SK-N-SH treated with all-trans-retinoic acid at 6 μM for 48 hours (cell line): ENCODE measurements around the gene PPM1G.
A peak's percentile ranks its signal among the peaks of the same experiment; 100 is the strongest.

Source experiments
- ATAC-seq: fragments of 200-7000 bp; cut with Tn5 transposase; 3 replicates; pipeline ENCODE4 v1.9.1; 2020; ENCODE audit warnings: mild to moderate bottlenecking, moderate library complexity
- ARNTL ChIP-seq: fragments of 450-650 bp; formaldehyde crosslinking; IDR thresholded peaks from 2 replicates; pipeline ENCODE4 v1.5.0; 2020; ENCODE audit warnings: low read depth, mild to moderate bottlenecking, moderate library complexity, borderline replicate concordance
- BACH2 ChIP-seq: fragments of 250-450 bp; sonication (Bioruptor Pico); IDR thresholded peaks from 2 replicates; pipeline ENCODE4 v1.9.0; 2021; ENCODE audit warnings: mild to moderate bottlenecking, borderline replicate concordance
- CREB5 ChIP-seq: fragments of 250-450 bp; sonication (Bioruptor Pico); IDR thresholded peaks from 2 replicates; pipeline ENCODE4 v1.5.1; 2020; ENCODE audit warnings: low read depth, mild to moderate bottlenecking, moderate library complexity
- CSDC2 ChIP-seq: fragments of 250-450 bp; sonication (Bioruptor Pico); IDR thresholded peaks from 2 replicates; pipeline ENCODE4 v1.5.0; 2020; ENCODE audit warnings: mild to moderate bottlenecking, moderate library complexity
- CSRNP3 ChIP-seq: fragments of 250-450 bp; sonication (Bioruptor Pico); IDR thresholded peaks from 2 replicates; pipeline ENCODE4 v1.5.1; 2021; ENCODE audit warnings: mild to moderate bottlenecking, moderate library complexity
- ESRRG ChIP-seq: fragments of 250-450 bp; sonication (Bioruptor Pico); IDR thresholded peaks from 2 replicates; pipeline ENCODE4 v1.6.1; 2021; ENCODE audit warnings: mild to moderate bottlenecking
- GLIS3 ChIP-seq: fragments of 250-450 bp; sonication (Bioruptor Pico); IDR thresholded peaks from 2 replicates; pipeline ENCODE4 v1.5.0; 2020; ENCODE audit warnings: mild to moderate bottlenecking, moderate library complexity
- ISL1 ChIP-seq: fragments of 250-450 bp; sonication (Bioruptor Pico); IDR thresholded peaks from 2 replicates; pipeline ENCODE4 v2.1.2; 2022; ENCODE audit warnings: mild to moderate bottlenecking, moderate library complexity
- OSR1 ChIP-seq: fragments of 250-450 bp; sonication (Bioruptor Pico); IDR thresholded peaks from 2 replicates; pipeline ENCODE4 v1.8.0; 2022; ENCODE audit warnings: moderate library complexity, mild to moderate bottlenecking, inconsistent platforms
- PATZ1 ChIP-seq: fragments of 250-450 bp; sonication (Bioruptor Pico); IDR thresholded peaks from 2 replicates; pipeline ENCODE4 v1.8.0; 2020; ENCODE audit warnings: mild to moderate bottlenecking, moderate library complexity, borderline replicate concordance
- POU6F1 ChIP-seq: fragments of 250-450 bp; sonication (Bioruptor Pico); IDR thresholded peaks from 2 replicates; pipeline ENCODE4 v1.8.0; 2021; ENCODE audit warnings: low read depth, mild to moderate bottlenecking, moderate library complexity, borderline replicate concordance
- PPARA ChIP-seq: fragments of 250-450 bp; sonication (Bioruptor Pico); IDR thresholded peaks from 2 replicates; pipeline ENCODE4 v1.5.0; 2020; ENCODE audit warnings: mild to moderate bottlenecking, borderline replicate concordance
- RARB ChIP-seq: fragments of 250-450 bp; sonication (Bioruptor Pico); IDR thresholded peaks from 2 replicates; pipeline ENCODE4 v1.8.0; 2021; ENCODE audit warnings: mild to moderate bottlenecking, moderate library complexity
- SNAI2 ChIP-seq: fragments of 250-450 bp; sonication (Bioruptor Pico); IDR thresholded peaks from 2 replicates; pipeline ENCODE4 v1.5.0; 2020; ENCODE audit warnings: mild to moderate bottlenecking, moderate library complexity
- TOX ChIP-seq: fragments of 250-450 bp; sonication (Bioruptor Pico); IDR thresholded peaks from 2 replicates; pipeline ENCODE4 v1.8.0; 2021; ENCODE audit warnings: mild to moderate bottlenecking, moderate library complexity, borderline replicate concordance
- ZC3H10 ChIP-seq: fragments of 250-450 bp; sonication (Bioruptor Pico); IDR thresholded peaks from 2 replicates; pipeline ENCODE4 v1.5.1; 2021; ENCODE audit warnings: mild to moderate bottlenecking, moderate library complexity
- ZFP30 ChIP-seq: fragments of 450-650 bp; formaldehyde crosslinking; IDR thresholded peaks from 2 replicates; pipeline ENCODE4 v1.5.0; 2022; ENCODE audit warnings: mild to moderate bottlenecking, moderate library complexity
- ZNF565 ChIP-seq: fragments of 450-650 bp; formaldehyde crosslinking; conservative IDR thresholded peaks from 2 replicates; pipeline ENCODE4 v1.5.0; 2020; ENCODE audit warnings: low read depth, mild to moderate bottlenecking, moderate library complexity
- ZNF70 ChIP-seq: fragments of 450-650 bp; formaldehyde crosslinking; IDR thresholded peaks from 2 replicates; pipeline ENCODE4 v1.5.0; 2020; ENCODE audit warnings: mild to moderate bottlenecking, moderate library complexity
- ZNF8 ChIP-seq: fragments of 450-650 bp; formaldehyde crosslinking; IDR thresholded peaks from 2 replicates; pipeline ENCODE4 v1.5.0; 2020; ENCODE audit warnings: mild to moderate bottlenecking, moderate library complexity

PPM1G gene

GRCh38 chr2:27431395-27431794, 22.0 kb upstream of the PPM1G start:
- TF ChIP-seq ZNF565 (no peak), ARNTL (no peak), POU6F1 (CRISPR knock-in tag) (no peak), CREB5 (CRISPR knock-in tag) (no peak), PPARA (CRISPR knock-in tag) (no peak), ZC3H10 (CRISPR knock-in tag) (no peak), RARB (CRISPR knock-in tag) (no peak), GLIS3 (CRISPR knock-in tag) (no peak), PATZ1 (no peak), ESRRG (CRISPR knock-in tag) (no peak), OSR1 (CRISPR knock-in tag) (no peak), ZNF70 (no peak), CSDC2 (CRISPR knock-in tag) (no peak), TOX (CRISPR knock-in tag) (no peak), ZNF8 (CRISPR knock-in tag) (no peak), SNAI2 (no peak), BACH2 (CRISPR knock-in tag) (no peak), ISL1 (no peak), CSRNP3 (no peak)
- ATAC-seq, result no peak

GRCh38 chr2:27428978-27429541, 19.7 kb upstream of the PPM1G start:
- peak; percentile 85 for ATAC-seq
- TF ChIP-seq SNAI2, result no peak
- no peak for TF ChIP-seq ZC3H10 (CRISPR knock-in tag)
- no peak for TF ChIP-seq CREB5 (CRISPR knock-in tag)
- TF ChIP-seq ARNTL, result no peak
- no peak for TF ChIP-seq GLIS3 (CRISPR knock-in tag)
- TF ChIP-seq CSRNP3, result no peak
- no peak for TF ChIP-seq ZFP30
- TF ChIP-seq RARB (CRISPR knock-in tag), result no peak
- no peak for TF ChIP-seq ESRRG (CRISPR knock-in tag)
- no peak for TF ChIP-seq OSR1 (CRISPR knock-in tag)
- TF ChIP-seq POU6F1 (CRISPR knock-in tag), result no peak
